ENCODE data around the gene LIPT2. TPM values are rescaled to one million over a fixed set of nuclear protein-coding genes. Genes with fewer than 3 reads are reported as not detected.

Gene LIPT2
- total RNA-seq, 6 experiments from 2014 or later: 0.63 to 2.0 (median 1.3) TPM

DNA sequence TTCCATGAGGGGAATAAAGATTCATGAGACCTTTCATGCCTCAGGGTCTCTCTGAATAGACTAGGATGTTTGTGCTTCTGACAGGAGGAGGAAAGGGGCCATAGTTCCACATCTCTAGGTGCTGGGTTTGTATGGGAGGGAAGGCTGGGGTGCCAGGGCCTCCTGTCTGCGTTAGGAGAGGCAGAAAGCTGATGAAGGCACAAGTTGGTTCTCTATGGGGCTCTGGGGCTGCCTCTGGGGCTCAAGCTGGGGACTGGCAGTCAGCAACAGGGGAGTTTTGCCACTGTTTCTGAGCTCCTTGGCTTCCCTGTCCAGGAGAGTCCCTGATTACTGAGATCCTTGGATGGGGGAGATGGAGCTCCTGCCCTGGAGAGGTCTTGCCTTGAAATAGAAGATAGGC, 30.3 kb downstream of the LIPT2 start:
- DNase-seq: no peak
- TF ChIP-seq, protein P1, sequence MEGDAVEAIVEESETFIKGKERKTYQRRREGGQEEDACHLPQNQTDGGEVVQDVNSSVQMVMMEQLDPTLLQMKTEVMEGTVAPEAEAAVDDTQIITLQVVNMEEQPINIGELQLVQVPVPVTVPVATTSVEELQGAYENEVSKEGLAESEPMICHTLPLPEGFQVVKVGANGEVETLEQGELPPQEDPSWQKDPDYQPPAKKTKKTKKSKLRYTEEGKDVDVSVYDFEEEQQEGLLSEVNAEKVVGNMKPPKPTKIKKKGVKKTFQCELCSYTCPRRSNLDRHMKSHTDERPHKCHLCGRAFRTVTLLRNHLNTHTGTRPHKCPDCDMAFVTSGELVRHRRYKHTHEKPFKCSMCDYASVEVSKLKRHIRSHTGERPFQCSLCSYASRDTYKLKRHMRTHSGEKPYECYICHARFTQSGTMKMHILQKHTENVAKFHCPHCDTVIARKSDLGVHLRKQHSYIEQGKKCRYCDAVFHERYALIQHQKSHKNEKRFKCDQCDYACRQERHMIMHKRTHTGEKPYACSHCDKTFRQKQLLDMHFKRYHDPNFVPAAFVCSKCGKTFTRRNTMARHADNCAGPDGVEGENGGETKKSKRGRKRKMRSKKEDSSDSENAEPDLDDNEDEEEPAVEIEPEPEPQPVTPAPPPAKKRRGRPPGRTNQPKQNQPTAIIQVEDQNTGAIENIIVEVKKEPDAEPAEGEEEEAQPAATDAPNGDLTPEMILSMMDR (IDR thresholded peaks at IDR 0.05): no peak

DNA sequence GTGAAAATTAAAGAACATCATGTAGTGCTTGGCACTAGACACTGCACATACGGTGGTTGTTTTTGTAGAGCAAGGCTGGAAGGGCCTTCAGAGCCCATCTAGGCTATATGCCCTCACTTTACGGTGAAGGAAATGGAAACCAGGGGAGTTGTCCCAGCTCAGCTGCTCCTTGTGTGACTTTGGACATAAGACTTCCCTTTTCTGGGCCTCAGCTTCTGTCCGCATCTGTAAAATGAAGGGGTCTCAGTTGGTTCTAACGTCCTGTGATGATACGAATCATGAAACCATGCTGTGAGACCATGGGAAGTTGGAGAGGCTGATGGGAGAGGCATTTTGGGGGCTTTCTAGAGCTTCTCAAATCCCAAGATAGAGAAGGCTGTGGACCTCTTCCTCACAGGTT, 30.9 kb downstream of the LIPT2 start:
- Mint-ChIP-seq H3K4me3 (no peak overlapping the region), H3K4me1 (ENCODE audit: low read depth) (no peaks in the 10 kb centered on the region), H3K27ac (no peak overlapping the region), H3K36me3 (ENCODE audit: low read depth) (no peaks in the 10 kb centered on the region), H3K9me3 (no peaks in the 10 kb centered on the region), H3K27me3 (ENCODE audit: insufficient read depth) (peaks cover 21% of the 10 kb centered on the region)
- TF ChIP-seq, protein P1 (IDR thresholded peaks at IDR 0.05): no peak
- no peak for DNase-seq

More for the DNA sequence above, 30.3 kb downstream of the LIPT2 start:
- Mint-ChIP-seq H3K27me3 (ENCODE audit: insufficient read depth) (peaks cover 27% of the 10 kb centered on the region), H3K36me3 (ENCODE audit: low read depth) (no peaks in the 10 kb centered on the region), H3K4me3 (no peak overlapping the region), H3K27ac (no peak overlapping the region), H3K4me1 (ENCODE audit: low read depth) (no peaks in the 10 kb centered on the region), H3K9me3 (no peaks in the 10 kb centered on the region)

DNA sequence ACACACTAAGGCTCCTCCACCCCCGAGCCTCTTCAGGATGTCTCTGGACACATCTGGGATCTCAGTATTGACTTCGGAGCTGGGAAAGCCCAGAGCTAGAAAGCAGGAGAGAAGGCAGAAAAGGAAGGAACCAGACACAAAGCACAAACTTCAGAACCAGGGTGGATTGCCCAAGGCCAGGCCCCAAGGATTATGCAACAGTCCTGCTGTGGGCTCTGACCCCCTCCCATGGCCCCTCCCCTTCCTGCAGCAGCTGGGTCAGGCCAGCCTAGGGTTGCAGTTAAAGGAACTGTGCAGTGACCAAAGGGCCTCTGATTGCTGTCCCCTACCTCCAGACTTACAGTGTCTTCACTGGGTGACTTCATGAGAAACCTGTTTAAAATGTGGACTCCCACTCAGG, 31.5 kb downstream of the LIPT2 start:
- H3K36me3 Mint-ChIP-seq (ENCODE audit: low read depth): no peaks in the 10 kb centered on the region
- no peak for DNase-seq
- peaks cover 21% of the 10 kb centered on the region for H3K27me3 Mint-ChIP-seq (ENCODE audit: insufficient read depth)
- TF ChIP-seq, protein P1 (IDR thresholded peaks at IDR 0.05): no peak
- no peak overlapping the region for H3K4me3 Mint-ChIP-seq
- no peaks in the 10 kb centered on the region for H3K4me1 Mint-ChIP-seq (ENCODE audit: low read depth)
- no peak overlapping the region for H3K27ac Mint-ChIP-seq
- no peaks in the 10 kb centered on the region for H3K9me3 Mint-ChIP-seq

- Mint-ChIP-seq H3K27ac (no peak overlapping the region), H3K4me3 (no peak overlapping the region), H3K27me3 (ENCODE audit: insufficient read depth) (peaks cover 9% of the 10 kb centered on the region), H3K4me1 (ENCODE audit: low read depth) (no peaks in the 10 kb centered on the region), H3K36me3 (ENCODE audit: low read depth) (no peaks in the 10 kb centered on the region), H3K9me3 (no peaks in the 10 kb centered on the region)
- TF ChIP-seq, protein P1 (IDR thresholded peaks at IDR 0.05): no peak
- DNase-seq: peak; percentile 16
These were observed 32.9 kb downstream of the LIPT2 start for GRCh38 chr11:74460481-74461154.

GRCh38 chr11:74460065-74460464, 33.5 kb downstream of the LIPT2 start:
- no peak overlapping the region for H3K4me3 Mint-ChIP-seq
- H3K36me3 Mint-ChIP-seq (ENCODE audit: low read depth): no peaks in the 10 kb centered on the region
- TF ChIP-seq, protein P1 (IDR thresholded peaks at IDR 0.05): no peak
- H3K27me3 Mint-ChIP-seq (ENCODE audit: insufficient read depth): peaks cover 6% of the 10 kb centered on the region
- H3K27ac Mint-ChIP-seq: no peak overlapping the region
- H3K9me3 Mint-ChIP-seq: no peaks in the 10 kb centered on the region
- H3K4me1 Mint-ChIP-seq (ENCODE audit: low read depth): no peaks in the 10 kb centered on the region
- DNase-seq: no peak
